SK-N-SH (cell line): ENCODE data around the gene ALDH3B1. TPM values are rescaled to one million over a fixed set of nuclear protein-coding genes. Genes with fewer than 3 reads are reported as not detected.

Experiments
- CTCF ChIA-PET: fragments of 300-600, 350-600 bp; formaldehyde crosslinking; extraction: SDS; loops from one replicate; lab custom pipeline; 2021; lab: Yijun Ruan, JAX
- POLR2A ChIA-PET: fragments of 350-600 bp; sonication (Branson Sonifier 250); formaldehyde crosslinking; extraction: SDS; loops from one replicate; lab custom pipeline; 2020; ENCODE audit warnings: antibody characterized with exemption, inconsistent platforms; lab: Yijun Ruan, JAX
- DNase-seq: peaks from one replicate; pipeline ENCODE4 v3.0.0; 2012
- H2AFZ ChIP-seq: fragments of 200-600 bp; sonication (generic); 2 replicates; pipeline ENCODE4 v1.8.1; 2016; ENCODE audit warnings: antibody characterized with exemption, mild to moderate bottlenecking, low read depth
- H3F3A ChIP-seq: fragments of 200-600 bp; sonication (generic); replicated peaks from 2 replicates; pipeline ENCODE3; 2016; ENCODE audit warnings: antibody characterized with exemption, mild to moderate bottlenecking; ENCODE audit not compliant: insufficient read depth
- H3K27ac ChIP-seq, 2 experiments: fragments of 200-500 bp in 1 of 2; fragments of 200-600 bp in 1 of 2; sonication (Bioruptor generic) in 1 of 2; sonication (generic), shearing (Covaris generic) in 1 of 2; 2 replicates each; pipeline versions ENCODE4 v1.5.1 to v1.6.1; 2014 to 2016; ENCODE audit warnings: low read depth in 2 of 2, inconsistent platforms in 1 of 2, low read length in 1 of 2, mild to moderate bottlenecking in 1 of 2, mixed read lengths in 1 of 2
- H3K27me3 ChIP-seq: fragments of 200-600 bp; sonication (generic), shearing (Covaris generic); 2 replicates; pipeline ENCODE4 v1.6.1; 2016; ENCODE audit warnings: mixed run types; ENCODE audit not compliant: insufficient read depth
- H3K36me3 ChIP-seq, 2 experiments: fragments of 200-500 bp in 1 of 2; fragments of 200-600 bp in 1 of 2; sonication (Bioruptor generic) in 1 of 2; sonication (generic) in 1 of 2; replicated peaks in 1 of 2; 2 replicates each; pipeline versions ENCODE3 to v1.5.1; 2014 to 2016; ENCODE audit warnings: low read length in 1 of 2, mild to moderate bottlenecking in 1 of 2; ENCODE audit not compliant: insufficient read depth in 2 of 2, control insufficient read depth in 1 of 2
- H3K4me1 ChIP-seq, 2 experiments: fragments of 200-500 bp in 1 of 2; fragments of 200-600 bp in 1 of 2; sonication (Bioruptor generic) in 1 of 2; sonication (generic), shearing (Covaris generic) in 1 of 2; 2 replicates each; pipeline versions ENCODE4 v1.5.1 to v1.6.1; 2014 to 2016; ENCODE audit warnings: low read depth in 1 of 2, low read length in 1 of 2, mixed run types in 1 of 2; ENCODE audit not compliant: insufficient read depth in 2 of 2, control insufficient read depth in 1 of 2
- H3K4me2 ChIP-seq: fragments of 200-600 bp; sonication (generic), shearing (Covaris generic); 2 replicates; pipeline ENCODE4 v1.6.1; 2017; ENCODE audit warnings: mixed run types
- H3K4me3 ChIP-seq, 2 experiments: fragments of 200-500 bp in 1 of 2; fragments of 200-600 bp in 1 of 2; sonication (Bioruptor generic) in 1 of 2; sonication (generic), shearing (Covaris generic) in 1 of 2; 2 replicates each; pipeline versions ENCODE4 v1.5.1 to v1.8.1; 2014 to 2016; ENCODE audit warnings: low read depth in 2 of 2, inconsistent platforms in 1 of 2, low read length in 1 of 2, mild to moderate bottlenecking in 1 of 2, mixed read lengths in 1 of 2, moderate library complexity in 1 of 2
- H3K79me2 ChIP-seq: fragments of 200-600 bp; sonication (generic); 2 replicates; pipeline ENCODE4 v1.8.1; 2017; ENCODE audit warnings: mild to moderate bottlenecking; ENCODE audit not compliant: insufficient read depth
- H3K9ac ChIP-seq: fragments of 200-600 bp; sonication (generic); 2 replicates; pipeline ENCODE4 v1.6.1; 2017; ENCODE audit warnings: mixed run types
- H3K9me2 ChIP-seq: fragments of 200-600 bp; sonication (generic); 2 replicates; pipeline ENCODE4 v1.6.1; 2017; ENCODE audit warnings: mixed run types
- H3K9me3 ChIP-seq: fragments of 200-600 bp; sonication (generic); 2 replicates; pipeline ENCODE4 v1.6.1; 2017; ENCODE audit warnings: mixed run types, mild to moderate bottlenecking, moderate library complexity
- H4K20me1 ChIP-seq: fragments of 200-600 bp; sonication (generic); 2 replicates; pipeline ENCODE4 v1.6.1; 2017; ENCODE audit warnings: mild to moderate bottlenecking, mixed run types; ENCODE audit not compliant: insufficient read depth
- CHD2 ChIP-seq: fragments of 150-350 bp; IDR thresholded peaks from 2 replicates; pipeline ENCODE4 v1.6.1; 2018; ENCODE audit warnings: low read length; ENCODE audit not compliant: partially characterized antibody
- FOXJ3 ChIP-seq: sonication (generic); formaldehyde crosslinking; IDR thresholded peaks from 2 replicates; pipeline ENCODE4 v1.5.1; 2020; ENCODE audit warnings: mild to moderate bottlenecking, missing genetic modification reagents
- IRF3 ChIP-seq: fragments of 150-350 bp; IDR thresholded peaks from 2 replicates; pipeline ENCODE4 v1.6.1; 2016; ENCODE audit warnings: mild to moderate bottlenecking, low read depth, low read length
- MAX ChIP-seq: IDR thresholded peaks from 2 replicates; pipeline ENCODE4 v1.4.0; 2012; ENCODE audit warnings: low read depth
- MXI1 ChIP-seq: IDR thresholded peaks from 2 replicates; pipeline ENCODE4 v1.6.1; 2012; ENCODE audit warnings: mild to moderate bottlenecking, low read depth, low read length, improper control_type of control experiment
- RAD21 ChIP-seq: IDR thresholded peaks from 2 replicates; pipeline ENCODE4 v1.6.1; 2012; ENCODE audit warnings: mild to moderate bottlenecking, low read length
- RXRA ChIP-seq: IDR thresholded peaks from 2 replicates; pipeline ENCODE4 v1.4.0; 2012; ENCODE audit warnings: low read depth, mild to moderate bottlenecking, borderline replicate concordance
- TEAD4 ChIP-seq: IDR thresholded peaks from 2 replicates; pipeline ENCODE4 v1.4.0; 2012; ENCODE audit warnings: mild to moderate bottlenecking, borderline replicate concordance; ENCODE audit not compliant: insufficient read depth
- WGBS: methylation state at CpG from one replicate; pipeline ENCODE4 v1.1.6; 2017; ENCODE audit warnings: low lambda C conversion rate; 5-methylcytosine and 5-hydroxymethylcytosine counted together
- polyA plus RNA-seq, 3 experiments: library from polyadenylated mRNA; depleted of rRNA; stranded (reverse); fragments of >200 nt; gene quantifications; 2 replicates each; pipeline ENCODE4 v1.2.3, GENCODE V29; 2012
- TF ChIP-seq, protein P1 (sequence below): fragments of 200-600 bp; sonication (generic); IDR thresholded peaks from 2 replicates; pipeline ENCODE4 v1.6.1; 2017; ENCODE audit warnings: antibody characterized with exemption, mild to moderate bottlenecking, moderate library complexity
- TF ChIP-seq, protein P2 (sequence below): IDR thresholded peaks from 2 replicates; pipeline ENCODE4 v1.4.0; 2012; ENCODE audit warnings: low read depth, borderline replicate concordance

ALDH3B1 gene
- polyA plus RNA-seq, 1 of the 3 experiments (the other 2 are of a cell fraction): 14.9 TPM

DNA sequence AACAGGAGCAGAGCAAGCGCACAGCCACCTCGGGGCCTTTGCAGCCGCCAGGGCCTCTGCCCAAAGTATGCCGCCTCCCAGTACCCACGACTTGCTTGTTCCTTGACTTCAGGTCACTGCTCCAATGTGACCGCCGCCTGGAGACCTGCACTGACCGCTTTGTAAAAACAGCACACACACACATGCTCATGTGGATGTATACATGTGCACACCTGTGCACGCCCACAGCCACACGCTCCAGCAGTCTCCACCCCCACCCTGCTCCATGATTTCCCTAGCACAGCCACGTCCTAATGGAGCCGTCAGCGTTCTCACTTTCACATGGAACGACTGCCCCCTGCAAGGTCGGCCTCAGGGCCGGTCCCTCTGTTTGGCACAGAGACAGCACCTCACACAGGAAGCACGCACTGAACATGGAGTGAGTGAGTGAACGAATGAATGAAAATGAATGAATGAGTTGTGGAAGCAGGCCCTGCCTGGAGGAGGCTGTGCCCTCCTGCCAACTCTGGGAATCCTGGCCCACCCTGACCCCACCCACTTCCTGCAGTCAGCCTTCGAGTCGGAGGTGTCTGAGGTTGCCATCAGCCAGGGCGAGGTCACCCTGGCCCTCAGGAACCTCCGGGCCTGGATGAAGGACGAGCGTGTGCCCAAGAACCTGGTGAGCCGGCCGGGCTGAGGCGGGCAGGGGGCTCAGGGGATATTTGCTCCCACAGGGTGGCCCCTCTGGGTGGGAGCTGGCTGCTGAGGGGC is 8.0 kb downstream of the ALDH3B1 start:
- Histone ChIP-seq H3K4me1 (peaks cover 17 to 26% of the 10 kb centered on the region in 2 experiments; a peak in 3 of 4 replicates), H3K9ac (no peak overlapping the region), H3K36me3 (no peaks in the 10 kb centered on the region), H3K4me2 (no peak overlapping the region), H3K9me3 (no peaks in the 10 kb centered on the region), H2AFZ (no peak overlapping the region), H4K20me1 (no peaks in the 10 kb centered on the region), H3K79me2 (no peaks in the 10 kb centered on the region), H3K9me2 (no peaks in the 10 kb centered on the region), H3K27ac (no peak overlapping the region), H3K4me3 (no peak overlapping the region), H3K27me3 (no peaks in the 10 kb centered on the region), H3F3A (peaks cover 8% of the 10 kb centered on the region)
- ChIA-PET CTCF (interaction anchor here (1.1 kb wide), 1 partner anchor 12 kb away, joined by 3 read pairs; the partner anchor contains the start of gene NDUFS8), POLR2A (no interaction called here)
- no peak for DNase-seq
- 89% methylated on average over 24 of the region's 27 CpGs for WGBS
- no peak for TF ChIP-seq FOXJ3 (CRISPR knock-in tag)
- TF ChIP-seq, protein P1, sequence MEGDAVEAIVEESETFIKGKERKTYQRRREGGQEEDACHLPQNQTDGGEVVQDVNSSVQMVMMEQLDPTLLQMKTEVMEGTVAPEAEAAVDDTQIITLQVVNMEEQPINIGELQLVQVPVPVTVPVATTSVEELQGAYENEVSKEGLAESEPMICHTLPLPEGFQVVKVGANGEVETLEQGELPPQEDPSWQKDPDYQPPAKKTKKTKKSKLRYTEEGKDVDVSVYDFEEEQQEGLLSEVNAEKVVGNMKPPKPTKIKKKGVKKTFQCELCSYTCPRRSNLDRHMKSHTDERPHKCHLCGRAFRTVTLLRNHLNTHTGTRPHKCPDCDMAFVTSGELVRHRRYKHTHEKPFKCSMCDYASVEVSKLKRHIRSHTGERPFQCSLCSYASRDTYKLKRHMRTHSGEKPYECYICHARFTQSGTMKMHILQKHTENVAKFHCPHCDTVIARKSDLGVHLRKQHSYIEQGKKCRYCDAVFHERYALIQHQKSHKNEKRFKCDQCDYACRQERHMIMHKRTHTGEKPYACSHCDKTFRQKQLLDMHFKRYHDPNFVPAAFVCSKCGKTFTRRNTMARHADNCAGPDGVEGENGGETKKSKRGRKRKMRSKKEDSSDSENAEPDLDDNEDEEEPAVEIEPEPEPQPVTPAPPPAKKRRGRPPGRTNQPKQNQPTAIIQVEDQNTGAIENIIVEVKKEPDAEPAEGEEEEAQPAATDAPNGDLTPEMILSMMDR: no peak
- TF ChIP-seq MXI1: no peak
- TF ChIP-seq TEAD4: no peak
- no peak for TF ChIP-seq CHD2
- TF ChIP-seq, protein P2, sequence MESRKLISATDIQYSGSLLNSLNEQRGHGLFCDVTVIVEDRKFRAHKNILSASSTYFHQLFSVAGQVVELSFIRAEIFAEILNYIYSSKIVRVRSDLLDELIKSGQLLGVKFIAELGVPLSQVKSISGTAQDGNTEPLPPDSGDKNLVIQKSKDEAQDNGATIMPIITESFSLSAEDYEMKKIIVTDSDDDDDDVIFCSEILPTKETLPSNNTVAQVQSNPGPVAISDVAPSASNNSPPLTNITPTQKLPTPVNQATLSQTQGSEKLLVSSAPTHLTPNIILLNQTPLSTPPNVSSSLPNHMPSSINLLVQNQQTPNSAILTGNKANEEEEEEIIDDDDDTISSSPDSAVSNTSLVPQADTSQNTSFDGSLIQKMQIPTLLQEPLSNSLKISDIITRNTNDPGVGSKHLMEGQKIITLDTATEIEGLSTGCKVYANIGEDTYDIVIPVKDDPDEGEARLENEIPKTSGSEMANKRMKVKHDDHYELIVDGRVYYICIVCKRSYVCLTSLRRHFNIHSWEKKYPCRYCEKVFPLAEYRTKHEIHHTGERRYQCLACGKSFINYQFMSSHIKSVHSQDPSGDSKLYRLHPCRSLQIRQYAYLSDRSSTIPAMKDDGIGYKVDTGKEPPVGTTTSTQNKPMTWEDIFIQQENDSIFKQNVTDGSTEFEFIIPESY: no peak
- no peak for TF ChIP-seq RAD21
- TF ChIP-seq MAX: no peak
- no peak for TF ChIP-seq RXRA
- TF ChIP-seq IRF3: no peak
